Stimulated activated naive CD4-positive, alpha-beta T cell (primary cell): ENCODE measurements around the gene BMF.
"Not testable (repeated sequence)": the region's sequence is repeated elsewhere in the genome, so short reads cannot be mapped to it uniquely, and the experiment has no call there.

Experiments used
- DNase-seq, 6 experiments: peaks; one replicate each; lab custom pipeline; 2025; lab: John Stamatoyannopoulos, UW

Gene BMF

GRCh38 chr15:40087991-40088928 is 20.4 kb downstream of the BMF start:
- no peak for DNase-seq

GRCh38 chr15:40087068-40087810 is 21.4 kb downstream of the BMF start:
- no peak for DNase-seq

- no peak for DNase-seq
These were observed 23.4 kb downstream of the BMF start for GRCh38 chr15:40085266-40085665.

GRCh38 chr15:40084650-40085049 is 24.0 kb downstream of the BMF start:
- DNase-seq, result no peak

- DNase-seq, result peak in 1 of 6 experiments; percentile 12
These were observed 26.3 kb downstream of the BMF start for GRCh38 chr15:40082195-40082883.

- DNase-seq, result no peak
These were observed 26.9 kb downstream of the BMF start for GRCh38 chr15:40081691-40082194.

GRCh38 chr15:40080847-40081246 is 27.8 kb downstream of the BMF start:
- DNase-seq, result no peak

GRCh38 chr15:40080104-40080503 is 28.6 kb downstream of the BMF start:
- DNase-seq, result no peak

GRCh38 chr15:40079456-40079855 is 29.2 kb downstream of the BMF start:
- DNase-seq, result no peak

GRCh38 chr15:40075298-40076044 is 33.2 kb downstream of the BMF start:
- no peak for DNase-seq

- DNase-seq, result not testable (repeated sequence)
These were observed 34.0 kb downstream of the BMF start for GRCh38 chr15:40074656-40075055.

GRCh38 chr15:40073716-40074490 is 34.8 kb downstream of the BMF start:
- DNase-seq, result peak in 1 of 6 experiments; percentile 17

GRCh38 chr15:40072216-40072990 is 36.3 kb downstream of the BMF start:
- no peak for DNase-seq

GRCh38 chr15:40070608-40071218 is 38.0 kb downstream of the BMF start:
- DNase-seq, result no peak

GRCh38 chr15:40070166-40070557 is 38.5 kb downstream of the BMF start:
- no peak for DNase-seq

- no peak for DNase-seq
These were observed 39.2 kb downstream of the BMF start for GRCh38 chr15:40069178-40070165.

- DNase-seq, result no peak
These were observed 40.6 kb downstream of the BMF start for GRCh38 chr15:40067921-40068624.

GRCh38 chr15:40066589-40066988 is 42.1 kb downstream of the BMF start:
- no peak for DNase-seq
